H9 (cell line): ENCODE results near the gene TSPAN32. TPM values are rescaled to one million over a fixed set of nuclear protein-coding genes. Genes with fewer than 3 reads are reported as not detected.

ENCODE experiments used
- DNase-seq: peaks from one replicate; pipeline ENCODE4 v3.0.0-alpha.2; 2017
- H2AFZ ChIP-seq: one replicate; pipeline ENCODE4 v1.6.1; 2013; ENCODE audit warnings: mild to moderate bottlenecking, low read length, control low read depth, moderate library complexity
- H2AK5ac ChIP-seq: 2 replicates; pipeline ENCODE4 v1.6.1; 2013; ENCODE audit warnings: low read length, control low read depth, mixed read lengths; ENCODE audit not compliant: insufficient read length
- H2BK120ac ChIP-seq: one replicate; pipeline ENCODE4 v1.6.1; 2013; ENCODE audit warnings: low read depth, mild to moderate bottlenecking, low read length, control low read depth, inconsistent platforms; ENCODE audit not compliant: poor library complexity, severe bottlenecking
- H2BK12ac ChIP-seq: 2 replicates; pipeline ENCODE4 v1.6.1; 2013; ENCODE audit warnings: low read length, control low read depth, mixed read lengths, low read depth; ENCODE audit not compliant: insufficient read length
- H2BK15ac ChIP-seq: 2 replicates; pipeline ENCODE4 v1.6.1; 2013; ENCODE audit warnings: low read depth, low read length, control low read depth
- H2BK20ac ChIP-seq: one replicate; pipeline ENCODE4 v1.6.1; 2013; ENCODE audit warnings: low read depth, mild to moderate bottlenecking, low read length, control low read depth, inconsistent platforms; ENCODE audit not compliant: poor library complexity, severe bottlenecking
- H2BK5ac ChIP-seq: 2 replicates; pipeline ENCODE4 v1.6.1; 2013; ENCODE audit warnings: low read length, control low read depth, mixed read lengths; ENCODE audit not compliant: insufficient read length
- H3K14ac ChIP-seq: 2 replicates; pipeline ENCODE4 v1.6.1; 2013; ENCODE audit warnings: low read length, control low read depth; ENCODE audit not compliant: insufficient read depth
- H3K18ac ChIP-seq: 2 replicates; pipeline ENCODE4 v1.6.1; 2013; ENCODE audit warnings: low read depth, mild to moderate bottlenecking, mixed read lengths, low read length, control low read depth; ENCODE audit not compliant: insufficient read length
- H3K23ac ChIP-seq: 2 replicates; pipeline ENCODE4 v1.6.1; 2013; ENCODE audit warnings: low read length, control low read depth, mixed read lengths, low read depth; ENCODE audit not compliant: insufficient read length
- H3K23me2 ChIP-seq: 2 replicates; pipeline ENCODE4 v1.6.1; 2013; ENCODE audit warnings: low read depth, mild to moderate bottlenecking, mixed read lengths, low read length, control low read depth; ENCODE audit not compliant: insufficient read length, poor library complexity, severe bottlenecking
- H3K27ac ChIP-seq: 2 replicates; pipeline ENCODE4 v1.5.1; 2013; ENCODE audit warnings: low read length, control low read depth, mixed read lengths, low read depth; ENCODE audit not compliant: insufficient read length
- H3K27me3 ChIP-seq: 2 replicates; pipeline ENCODE4 v1.6.1; 2013; ENCODE audit warnings: low read length, control low read depth, inconsistent platforms; ENCODE audit not compliant: insufficient read depth
- H3K4ac ChIP-seq: 2 replicates; pipeline ENCODE4 v1.6.1; 2013; ENCODE audit warnings: low read depth, mild to moderate bottlenecking, control low read depth, inconsistent platforms, low read length, moderate library complexity
- H3K4me1 ChIP-seq: 2 replicates; pipeline ENCODE4 v1.6.1; 2013; ENCODE audit warnings: low read length, control low read depth, inconsistent platforms; ENCODE audit not compliant: insufficient read depth
- H3K4me2 ChIP-seq: 2 replicates; pipeline ENCODE4 v1.6.1; 2013; ENCODE audit warnings: low read length, control low read depth, mixed read lengths; ENCODE audit not compliant: insufficient read length, insufficient read depth
- H3K56ac ChIP-seq: 2 replicates; pipeline ENCODE4 v1.6.1; 2013; ENCODE audit warnings: low read depth, mild to moderate bottlenecking, mixed read lengths, low read length, control low read depth; ENCODE audit not compliant: insufficient read length
- H3K79me1 ChIP-seq: 2 replicates; pipeline ENCODE4 v1.6.1; 2013; ENCODE audit warnings: low read depth, mild to moderate bottlenecking, moderate library complexity, low read length, control low read depth, inconsistent platforms; ENCODE audit not compliant: insufficient read depth, poor library complexity, severe bottlenecking
- H3K79me2 ChIP-seq: 2 replicates; pipeline ENCODE4 v1.6.1; 2013; ENCODE audit warnings: low read length, control low read depth, inconsistent platforms; ENCODE audit not compliant: insufficient read depth
- H3K9ac ChIP-seq: 2 replicates; pipeline ENCODE4 v1.6.1; 2013; ENCODE audit warnings: low read length, control low read depth, mixed read lengths; ENCODE audit not compliant: insufficient read length; ENCODE audit errors: extremely low read depth
- H3K9me3 ChIP-seq: one replicate; pipeline ENCODE4 v1.6.1; 2013; ENCODE audit warnings: low read depth, low read length, inconsistent platforms; ENCODE audit not compliant: control insufficient read depth
- H3T11ph ChIP-seq: one replicate; pipeline ENCODE4 v1.6.1; 2013; ENCODE audit warnings: mild to moderate bottlenecking, low read length, control low read depth, inconsistent platforms
- H4K20me1 ChIP-seq: one replicate; pipeline ENCODE4 v1.6.1; 2013; ENCODE audit not compliant: control insufficient read depth, insufficient read length, insufficient read depth
- H4K5ac ChIP-seq: 2 replicates; pipeline ENCODE4 v1.6.1; 2013; ENCODE audit warnings: low read depth, mild to moderate bottlenecking, mixed read lengths, low read length, control low read depth; ENCODE audit not compliant: insufficient read length
- H4K8ac ChIP-seq: replicated peaks from 2 replicates; pipeline ENCODE4 v1.6.1; 2013; ENCODE audit warnings: low read length, control low read depth, mixed read lengths, low read depth; ENCODE audit not compliant: insufficient read length
- H4K91ac ChIP-seq: 2 replicates; pipeline ENCODE4 v1.6.1; 2013; ENCODE audit warnings: low read depth, mild to moderate bottlenecking, moderate library complexity, mixed read lengths, low read length, control low read depth; ENCODE audit not compliant: insufficient read length
- H3K27ac Mint-ChIP-seq, 3 experiments: 2 replicates in 2 of 3; 3 replicates in 1 of 3; pipeline ENCODE4 v1.8.0; 2020 to 2021; ENCODE audit warnings: mixed read lengths in 3 of 3, mild to moderate bottlenecking in 1 of 3, moderate library complexity in 1 of 3
- H3K27me3 Mint-ChIP-seq: 2 replicates; pipeline ENCODE4 v1.8.0; 2021; ENCODE audit warnings: low read depth, mild to moderate bottlenecking, moderate library complexity, mixed read lengths
- H3K36me3 Mint-ChIP-seq, 3 experiments: 2 replicates in 2 of 3; 3 replicates in 1 of 3; pipeline ENCODE4 v1.8.0; 2020 to 2021; ENCODE audit warnings: low read depth in 3 of 3, mixed read lengths in 3 of 3; ENCODE audit not compliant: insufficient read depth in 1 of 3
- H3K4me1 Mint-ChIP-seq, 2 experiments: 2 replicates each; pipeline ENCODE4 v1.8.0; 2020; ENCODE audit warnings: mixed read lengths in 2 of 2
- H3K4me3 Mint-ChIP-seq, 2 experiments: 2 replicates in 1 of 2; 3 replicates in 1 of 2; pipeline ENCODE4 v1.8.0; 2020 to 2021; ENCODE audit warnings: mild to moderate bottlenecking in 2 of 2, mixed read lengths in 2 of 2, moderate library complexity in 1 of 2
- H3K9me3 Mint-ChIP-seq, 2 experiments: 2 replicates in 1 of 2; 3 replicates in 1 of 2; pipeline ENCODE4 v1.8.0; 2020; ENCODE audit warnings: mild to moderate bottlenecking in 2 of 2, mixed read lengths in 2 of 2, moderate library complexity in 1 of 2
- WGBS: extraction: QIAGEN DNeasy Blood & Tissue Kit; methylation state at CpG from one replicate; pipeline ENCODE4 v1.1.7; 2013; ENCODE audit warnings: missing lambda C conversion rate, low lambda C conversion rate, mixed read lengths; ENCODE audit not compliant: insufficient read length; ENCODE audit errors: extremely low coverage; 5-methylcytosine and 5-hydroxymethylcytosine counted together
- total RNA-seq: library from RNA; stranded (reverse); gene quantifications from 2 replicates; pipeline ENCODE4 v1.2.1, GENCODE V29; 2021
- TF ChIP-seq, protein P1 (sequence below): fragments of 200-600 bp; sonication (generic); conservative IDR thresholded peaks from 3 replicates; pipeline ENCODE4 v1.8.0; 2021; ENCODE audit warnings: antibody characterized with exemption, mild to moderate bottlenecking

TSPAN32 gene
- total RNA-seq, 1 experiment from 2014 or later: not detected

DNA sequence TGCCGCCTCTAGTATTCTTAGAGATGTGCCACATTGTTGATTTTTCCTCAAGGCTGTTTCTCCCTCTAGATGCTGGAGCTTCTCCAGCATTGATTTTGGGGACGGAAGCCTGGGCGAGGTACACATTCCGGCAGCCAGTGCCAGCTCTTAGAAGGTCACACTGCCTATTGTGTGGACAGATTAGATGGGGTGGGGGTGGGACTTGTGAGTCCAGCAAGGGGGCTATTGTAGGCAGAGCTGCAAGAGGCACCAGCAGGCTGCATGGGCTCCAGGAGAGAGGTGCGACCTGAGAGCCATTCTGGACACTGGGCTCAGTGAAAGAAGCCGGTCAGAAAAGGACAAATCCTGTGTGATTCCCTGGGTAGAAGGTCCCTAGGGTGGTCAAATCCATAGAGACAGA, 12.5 kb upstream of the TSPAN32 start:
- H3T11ph ChIP-seq: no peak overlapping the region
- no peaks in the 10 kb centered on the region for H3K9me3 ChIP-seq
- TF ChIP-seq, protein P1, sequence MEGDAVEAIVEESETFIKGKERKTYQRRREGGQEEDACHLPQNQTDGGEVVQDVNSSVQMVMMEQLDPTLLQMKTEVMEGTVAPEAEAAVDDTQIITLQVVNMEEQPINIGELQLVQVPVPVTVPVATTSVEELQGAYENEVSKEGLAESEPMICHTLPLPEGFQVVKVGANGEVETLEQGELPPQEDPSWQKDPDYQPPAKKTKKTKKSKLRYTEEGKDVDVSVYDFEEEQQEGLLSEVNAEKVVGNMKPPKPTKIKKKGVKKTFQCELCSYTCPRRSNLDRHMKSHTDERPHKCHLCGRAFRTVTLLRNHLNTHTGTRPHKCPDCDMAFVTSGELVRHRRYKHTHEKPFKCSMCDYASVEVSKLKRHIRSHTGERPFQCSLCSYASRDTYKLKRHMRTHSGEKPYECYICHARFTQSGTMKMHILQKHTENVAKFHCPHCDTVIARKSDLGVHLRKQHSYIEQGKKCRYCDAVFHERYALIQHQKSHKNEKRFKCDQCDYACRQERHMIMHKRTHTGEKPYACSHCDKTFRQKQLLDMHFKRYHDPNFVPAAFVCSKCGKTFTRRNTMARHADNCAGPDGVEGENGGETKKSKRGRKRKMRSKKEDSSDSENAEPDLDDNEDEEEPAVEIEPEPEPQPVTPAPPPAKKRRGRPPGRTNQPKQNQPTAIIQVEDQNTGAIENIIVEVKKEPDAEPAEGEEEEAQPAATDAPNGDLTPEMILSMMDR: no peak
- no peaks in the 10 kb centered on the region; the same call in 1 of the 2 replicates for H3K27me3 ChIP-seq
- no peak overlapping the region for H3K18ac ChIP-seq
- no peak overlapping the region for H2BK15ac ChIP-seq
- no peak overlapping the region for H2BK5ac ChIP-seq
- no peak overlapping the region for H4K91ac ChIP-seq
- no peak overlapping the region for H2BK12ac ChIP-seq
- no peaks in the 10 kb centered on the region for H3K79me2 ChIP-seq
- H3K4me2 ChIP-seq: no peak overlapping the region
- H4K5ac ChIP-seq: no peak overlapping the region
- H2BK20ac ChIP-seq: no peak overlapping the region
- no peak overlapping the region for H3K4ac ChIP-seq
- H2BK120ac ChIP-seq: no peak overlapping the region
- H2AFZ ChIP-seq: no peak overlapping the region
- H3K14ac ChIP-seq: no peak overlapping the region; the same call in 1 of the 2 replicates
- no peak overlapping the region for H3K56ac ChIP-seq
- Mint-ChIP-seq H3K27me3 (peaks cover 81% of the 10 kb centered on the region), H3K9me3 (no peaks in the 10 kb centered on the region; a peak in 2 of 5 replicates), H3K4me1 (peaks cover 0 to 10% of the 10 kb centered on the region in 2 experiments; a peak in 3 of 4 replicates), H3K4me3 (no peak overlapping the region), H3K36me3 (no peaks in the 10 kb centered on the region), H3K27ac (no peak overlapping the region)
- H4K20me1 ChIP-seq: no peaks in the 10 kb centered on the region
- no peaks in the 10 kb centered on the region for H3K23me2 ChIP-seq
- H3K79me1 ChIP-seq: no peaks in the 10 kb centered on the region
- no peak for DNase-seq
- H3K23ac ChIP-seq: no peak overlapping the region
- H2AK5ac ChIP-seq: no peak overlapping the region
- H3K27ac ChIP-seq: no peak overlapping the region
- no peak overlapping the region for H3K9ac ChIP-seq
- H4K8ac ChIP-seq: no peak overlapping the region
- no peaks in the 10 kb centered on the region for H3K4me1 ChIP-seq
- no CpG with 5 or more reads among the region's 6 CpGs for WGBS
